Gastroesophageal sphincter (tissue), 3 donors: ENCODE results near the gene RAI1.

Source experiments
- EP300 ChIP-seq: sonication (generic); formaldehyde crosslinking; IDR thresholded peaks from one replicate; pipeline ENCODE4 v1.6.1; 2017; ENCODE audit warnings: antibody characterized with exemption, mild to moderate bottlenecking
- POLR2A ChIP-seq, 2 donors: fragments of 450-650 bp; IDR thresholded peaks; one replicate each; pipeline ENCODE4 v1.6.1; 2017; ENCODE audit warnings: antibody characterized with exemption in 2 of 2, mild to moderate bottlenecking in 2 of 2, moderate library complexity in 1 of 2
- POLR2AphosphoS5 ChIP-seq: sonication (generic); formaldehyde crosslinking; IDR thresholded peaks from one replicate; pipeline ENCODE4 v1.6.1; 2017; ENCODE audit warnings: antibody characterized with exemption
- TF ChIP-seq, protein P1 (sequence below), 4 experiments: fragments of 200-600 bp in 2 of 4; fragments of 450-650 bp in 2 of 4; sonication (generic) in 1 of 4; IDR thresholded peaks; one replicate each; pipeline ENCODE4 v1.5.1; 2017 to 2019; ENCODE audit warnings: antibody characterized with exemption in 4 of 4, mild to moderate bottlenecking in 2 of 4, moderate library complexity in 2 of 4

DNA sequence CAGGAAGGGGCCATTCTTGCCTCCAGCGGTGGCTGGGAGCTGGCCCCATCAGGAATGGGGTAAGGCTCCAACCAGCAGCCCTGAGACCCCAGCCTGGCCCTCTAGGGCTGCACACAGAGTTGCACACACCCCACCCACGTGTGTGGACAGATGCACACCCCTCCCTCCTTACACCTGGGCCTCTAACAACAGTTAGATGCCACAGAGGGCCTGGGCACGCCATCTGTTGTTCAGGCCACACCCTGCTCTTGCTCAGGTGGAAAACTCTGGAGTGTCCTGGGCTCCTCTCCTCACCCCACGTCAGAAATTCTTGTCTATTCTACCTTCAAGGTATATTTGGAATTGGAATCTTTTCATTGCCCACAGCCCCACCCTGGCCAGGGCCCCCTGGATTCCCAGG lies 13.3 kb upstream of the RAI1 start:
- TF ChIP-seq, protein P1, sequence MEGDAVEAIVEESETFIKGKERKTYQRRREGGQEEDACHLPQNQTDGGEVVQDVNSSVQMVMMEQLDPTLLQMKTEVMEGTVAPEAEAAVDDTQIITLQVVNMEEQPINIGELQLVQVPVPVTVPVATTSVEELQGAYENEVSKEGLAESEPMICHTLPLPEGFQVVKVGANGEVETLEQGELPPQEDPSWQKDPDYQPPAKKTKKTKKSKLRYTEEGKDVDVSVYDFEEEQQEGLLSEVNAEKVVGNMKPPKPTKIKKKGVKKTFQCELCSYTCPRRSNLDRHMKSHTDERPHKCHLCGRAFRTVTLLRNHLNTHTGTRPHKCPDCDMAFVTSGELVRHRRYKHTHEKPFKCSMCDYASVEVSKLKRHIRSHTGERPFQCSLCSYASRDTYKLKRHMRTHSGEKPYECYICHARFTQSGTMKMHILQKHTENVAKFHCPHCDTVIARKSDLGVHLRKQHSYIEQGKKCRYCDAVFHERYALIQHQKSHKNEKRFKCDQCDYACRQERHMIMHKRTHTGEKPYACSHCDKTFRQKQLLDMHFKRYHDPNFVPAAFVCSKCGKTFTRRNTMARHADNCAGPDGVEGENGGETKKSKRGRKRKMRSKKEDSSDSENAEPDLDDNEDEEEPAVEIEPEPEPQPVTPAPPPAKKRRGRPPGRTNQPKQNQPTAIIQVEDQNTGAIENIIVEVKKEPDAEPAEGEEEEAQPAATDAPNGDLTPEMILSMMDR (IDR thresholded peaks at IDR 0.05), result no peak
- TF ChIP-seq POLR2AphosphoS5 (no peak), POLR2A (IDR thresholded peaks at IDR 0.05) (no peak), EP300 (no peak)
